Activated CD4-positive, alpha-beta T cell treated with anti-CD3 and anti-CD28 coated beads, Interleukin-2, amount 10 ng/mL, durations not matched to agents 7 days and 5 days (primary cell): ENCODE measurements around the gene NDUFAF8. TPM values are rescaled to one million over a fixed set of nuclear protein-coding genes. Genes with fewer than 3 reads are reported as not detected.

Experiments
- total RNA-seq, 2 experiments: library from RNA; stranded (reverse); gene quantifications; one replicate each; pipeline ENCODE4 v1.2.3, GENCODE V29; 2021

Gene NDUFAF8
- total RNA-seq, 2 experiments from 2014 or later, result 30.7 to 39.0 TPM

Other genes with a start within 250 kb of the NDUFAF8 start
- gene CHMP6, start 247.5 kb upstream of the NDUFAF8 start, total RNA-seq, result 10 to 100 TPM; 31.3 to 32.9 TPM
- 1 to 10 TPM; 2.8 TPM for gene BAIAP2, start 204.2 kb upstream of the NDUFAF8 start, total RNA-seq
- gene PVALEF, start 73.8 kb upstream of the NDUFAF8 start, total RNA-seq, result not detected
- gene AATK, start 73.1 kb upstream of the NDUFAF8 start, total RNA-seq, result under 1 TPM; 0.25 to 0.31 TPM
- 10 to 100 TPM; 13.6 to 19.5 TPM for gene CEP131, start 16.4 kb upstream of the NDUFAF8 start, total RNA-seq
- 10 to 100 TPM; 54.5 to 63.2 TPM for gene TEPSIN, start 263 bp upstream of the NDUFAF8 start, total RNA-seq
- gene SLC38A10, start 56.0 kb downstream of the NDUFAF8 start, total RNA-seq, result 100 to 1,000 TPM in 1 of 2 experiments, 10 to 100 TPM in 1; 94.4 to 109 TPM
- gene BAHCC1, start 156.1 kb downstream of the NDUFAF8 start, total RNA-seq, result not detected